ENCODE results near the gene DMGDH. TPM values are rescaled to one million over a fixed set of nuclear protein-coding genes. Genes with fewer than 3 reads are reported as not detected.

Gene DMGDH
- total and polyA plus RNA-seq, 2 donors (not counting 1 experiment from before 2014, with no cell fraction given) = 0.47 to 0.63 TPM

DNA sequence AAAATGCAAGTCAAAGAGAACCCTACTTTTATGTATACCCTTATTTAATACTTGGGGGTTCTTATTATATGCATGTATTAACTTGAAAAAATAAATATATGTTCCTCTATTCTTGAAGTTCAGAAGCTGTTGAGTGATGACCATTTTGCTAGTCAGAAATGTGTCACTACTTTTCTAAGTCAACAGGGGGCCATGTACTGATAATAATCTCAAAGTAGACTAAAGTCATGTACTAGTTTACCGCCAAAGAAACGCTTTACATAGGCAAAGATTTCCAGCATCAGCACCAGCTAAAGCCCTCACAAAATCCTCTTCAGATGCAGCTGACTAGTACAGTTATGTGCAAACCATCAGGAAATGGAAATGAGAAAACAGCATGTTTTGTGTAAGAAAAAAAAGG, 36.4 kb upstream of the DMGDH start:
- H3K27ac ChIP-seq (ENCODE audit: low read length in 2 of 2) = no peak overlapping the region
- peaks cover 53% of the 10 kb centered on the region for H3K27me3 Mint-ChIP-seq
- no peak for TF ChIP-seq EZH2 (IDR thresholded peaks at IDR 0.05; ENCODE audit: borderline replicate concordance, insufficient read depth, low read depth, low read length, poor library complexity, severe bottlenecking)
- TF ChIP-seq, protein P1, sequence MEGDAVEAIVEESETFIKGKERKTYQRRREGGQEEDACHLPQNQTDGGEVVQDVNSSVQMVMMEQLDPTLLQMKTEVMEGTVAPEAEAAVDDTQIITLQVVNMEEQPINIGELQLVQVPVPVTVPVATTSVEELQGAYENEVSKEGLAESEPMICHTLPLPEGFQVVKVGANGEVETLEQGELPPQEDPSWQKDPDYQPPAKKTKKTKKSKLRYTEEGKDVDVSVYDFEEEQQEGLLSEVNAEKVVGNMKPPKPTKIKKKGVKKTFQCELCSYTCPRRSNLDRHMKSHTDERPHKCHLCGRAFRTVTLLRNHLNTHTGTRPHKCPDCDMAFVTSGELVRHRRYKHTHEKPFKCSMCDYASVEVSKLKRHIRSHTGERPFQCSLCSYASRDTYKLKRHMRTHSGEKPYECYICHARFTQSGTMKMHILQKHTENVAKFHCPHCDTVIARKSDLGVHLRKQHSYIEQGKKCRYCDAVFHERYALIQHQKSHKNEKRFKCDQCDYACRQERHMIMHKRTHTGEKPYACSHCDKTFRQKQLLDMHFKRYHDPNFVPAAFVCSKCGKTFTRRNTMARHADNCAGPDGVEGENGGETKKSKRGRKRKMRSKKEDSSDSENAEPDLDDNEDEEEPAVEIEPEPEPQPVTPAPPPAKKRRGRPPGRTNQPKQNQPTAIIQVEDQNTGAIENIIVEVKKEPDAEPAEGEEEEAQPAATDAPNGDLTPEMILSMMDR (IDR thresholded peaks at IDR 0.05) = no peak
- H3K9me3 ChIP-seq (ENCODE audit: control extremely low read depth in 1 of 3, control insufficient read depth in 2 of 3, insufficient read depth in 1 of 3, low read length in 2 of 3) = no peaks in the 10 kb centered on the region
- H3K4me2 ChIP-seq (replicated peaks; ENCODE audit: low read depth, low read length, poor library complexity, severe bottlenecking) = no peak overlapping the region
- H3K4me1 ChIP-seq (ENCODE audit: control insufficient read depth in 2 of 2, insufficient read depth in 2 of 2, low read length in 2 of 2) = no peaks in the 10 kb centered on the region
- DNase-seq (no peak), ATAC-seq (ENCODE audit: low read depth) (no peak)
- no peak overlapping the region for H3K27ac Mint-ChIP-seq
- H3K4me3 Mint-ChIP-seq = no peak overlapping the region
- intact Hi-C loops (cut with micrococcal nuclease) = no loop called here
- no peaks in the 10 kb centered on the region for H4K20me1 ChIP-seq (ENCODE audit: control insufficient read depth, insufficient read depth, low read length, poor library complexity, severe bottlenecking)
- no peaks in the 10 kb centered on the region for H3K9me3 Mint-ChIP-seq (ENCODE audit: insufficient read depth)
- H2AFZ ChIP-seq (ENCODE audit: insufficient read depth, low read depth, low read length, poor library complexity, severe bottlenecking) = no peak overlapping the region
- H3K36me3 ChIP-seq (replicated peaks in 1 of 2; ENCODE audit: control extremely low read depth in 1 of 2, control insufficient read depth in 1 of 2, extremely low read depth in 1 of 2, insufficient read depth in 2 of 2, low read length in 1 of 2) = no peaks in the 10 kb centered on the region
- no CpG with 5 or more reads among the region's 2 CpGs for WGBS (ENCODE audit: insufficient coverage)
- CTCF ChIA-PET = interaction anchor here (0.5 to 2.7 kb wide), 6 partner anchors 11 to 1325 kb away, joined by 3 to 12 read pairs (median 3); no protein-coding TSS in a partner anchor
- POLR2A ChIA-PET = no interaction called here
- no peak overlapping the region for H3K9ac ChIP-seq (ENCODE audit: low read length)
- H3K4me3 ChIP-seq (ENCODE audit: control extremely low read depth in 1 of 5, extremely low read depth in 1 of 5, insufficient read depth in 1 of 5, low read depth in 2 of 5, low read length in 4 of 5) = no peak overlapping the region
- H3K27me3 ChIP-seq (replicated peaks in 1 of 4; ENCODE audit: control extremely low read depth in 1 of 4, control insufficient read depth in 3 of 4, insufficient read depth in 4 of 4, low read length in 3 of 4) = peaks cover 0 to 21% (median 9%) of the 10 kb centered on the region in 4 experiments
- H3K79me2 ChIP-seq (ENCODE audit: control insufficient read depth, insufficient read depth, low read length) = no peaks in the 10 kb centered on the region
- no peaks in the 10 kb centered on the region for H3K4me1 Mint-ChIP-seq

DNA sequence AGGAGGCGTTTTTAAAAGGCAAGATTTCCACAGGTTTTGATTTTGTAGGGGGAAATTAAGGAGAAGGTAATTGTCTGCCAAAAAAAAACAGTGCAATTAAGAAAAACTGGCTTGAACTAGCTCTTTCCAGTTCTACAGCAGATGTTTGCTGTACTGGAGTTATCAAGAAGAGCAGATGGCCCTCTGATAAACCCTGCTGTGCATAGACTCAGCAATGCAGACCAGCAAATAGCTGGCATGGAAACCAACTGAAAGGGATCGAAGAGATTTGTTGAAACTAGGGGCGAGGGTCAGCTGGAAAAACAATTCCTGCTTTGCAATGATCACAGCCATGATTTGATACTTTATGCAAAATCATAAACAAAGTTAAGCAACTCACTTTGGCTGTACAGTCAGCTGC, 24.3 kb upstream of the DMGDH start:
- no peaks in the 10 kb centered on the region for H3K36me3 ChIP-seq (replicated peaks in 1 of 2; ENCODE audit: control extremely low read depth in 1 of 2, control insufficient read depth in 1 of 2, extremely low read depth in 1 of 2, insufficient read depth in 2 of 2, low read length in 1 of 2)
- no peak overlapping the region for H3K27ac ChIP-seq (ENCODE audit: low read length in 2 of 2)
- Mint-ChIP-seq H3K27me3 (peaks cover 16% of the 10 kb centered on the region), H3K9me3 (ENCODE audit: insufficient read depth) (no peaks in the 10 kb centered on the region), H3K4me1 (no peaks in the 10 kb centered on the region), H3K27ac (no peak overlapping the region), H3K4me3 (no peak overlapping the region)
- peaks cover 0 to 6% (median 0%) of the 10 kb centered on the region in 4 experiments for H3K27me3 ChIP-seq (replicated peaks in 1 of 4; ENCODE audit: control extremely low read depth in 1 of 4, control insufficient read depth in 3 of 4, insufficient read depth in 4 of 4, low read length in 3 of 4)
- TF ChIP-seq, protein P1 (IDR thresholded peaks at IDR 0.05) = no peak
- no peaks in the 10 kb centered on the region for H3K79me2 ChIP-seq (ENCODE audit: control insufficient read depth, insufficient read depth, low read length)
- POLR2A ChIA-PET = no interaction called here
- no peak overlapping the region for H3K4me2 ChIP-seq (replicated peaks; ENCODE audit: low read depth, low read length, poor library complexity, severe bottlenecking)
- no peaks in the 10 kb centered on the region for H3K4me1 ChIP-seq (ENCODE audit: control insufficient read depth in 2 of 2, insufficient read depth in 2 of 2, low read length in 2 of 2)
- H3K9me3 ChIP-seq (ENCODE audit: control extremely low read depth in 1 of 3, control insufficient read depth in 2 of 3, insufficient read depth in 1 of 3, low read length in 2 of 3) = no peaks in the 10 kb centered on the region
- CTCF ChIA-PET = no interaction called here
- no peak overlapping the region for H2AFZ ChIP-seq (ENCODE audit: insufficient read depth, low read depth, low read length, poor library complexity, severe bottlenecking)
- ATAC-seq (ENCODE audit: low read depth) = no peak
- no peaks in the 10 kb centered on the region for H4K20me1 ChIP-seq (ENCODE audit: control insufficient read depth, insufficient read depth, low read length, poor library complexity, severe bottlenecking)
- no peak overlapping the region for H3K9ac ChIP-seq (ENCODE audit: low read length)
- WGBS (ENCODE audit: insufficient coverage) = 100% methylated on average over 1 of the region's 3 CpGs
- H3K4me3 ChIP-seq (ENCODE audit: control extremely low read depth in 1 of 5, extremely low read depth in 1 of 5, insufficient read depth in 1 of 5, low read depth in 2 of 5, low read length in 4 of 5) = no peak overlapping the region
- no peak for DNase-seq
- intact Hi-C loops (cut with micrococcal nuclease) = no loop called here
